Hepatic stellate cell (primary cell): ENCODE data around the gene WASF2.
"Not testable (repeated sequence)": the region's sequence is repeated elsewhere in the genome, so short reads cannot be mapped to it uniquely, and the experiment has no call there.

Source experiments
- DNase-seq: peaks from one replicate; pipeline ENCODE4 v3.0.0; 2011; ENCODE audit warnings: low spot score

The WASF2 gene

DNA sequence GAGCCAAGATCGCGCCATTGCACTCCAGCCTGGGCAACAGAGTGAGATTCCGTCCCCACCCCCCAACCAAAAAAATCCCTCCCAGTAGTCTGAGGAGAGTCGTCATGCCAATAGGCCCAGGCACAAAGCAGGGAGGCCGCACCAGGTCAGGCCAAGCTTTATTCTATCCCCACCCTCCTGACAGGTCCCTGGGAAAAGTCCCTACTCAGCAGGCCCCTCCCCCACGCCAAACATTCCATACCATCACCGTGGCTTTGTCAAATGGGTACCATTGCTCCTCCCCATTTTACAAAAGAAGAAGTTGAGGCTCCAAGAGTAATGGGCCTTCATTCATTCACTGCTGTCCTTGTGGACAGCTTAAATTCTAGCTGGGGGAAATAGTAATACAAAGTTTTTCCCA, 92.2 kb downstream of the WASF2 start:
- no peak for DNase-seq

DNA sequence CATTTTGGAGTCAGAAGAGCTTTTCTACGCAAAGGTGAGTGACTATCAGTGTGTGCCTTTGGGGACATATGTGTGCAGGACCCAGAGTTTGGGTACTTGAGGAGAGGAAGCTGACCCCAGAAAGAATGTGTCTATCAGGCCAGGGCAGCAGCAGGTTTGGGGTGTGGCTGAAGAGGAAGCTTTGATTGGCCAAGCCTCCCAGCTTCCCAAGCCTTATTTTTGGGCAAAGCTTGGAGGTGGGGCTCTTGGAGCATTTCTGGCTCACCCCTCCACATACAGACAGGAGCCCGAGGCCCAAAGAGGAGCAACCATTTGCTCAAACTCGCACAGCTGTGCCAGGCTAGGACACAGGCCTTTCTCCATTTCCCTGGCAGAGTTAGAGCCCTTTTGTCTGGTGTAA, 92.9 kb downstream of the WASF2 start:
- no peak for DNase-seq

- peak; percentile 86 for DNase-seq
Measured at GRCh38 chr1:27395441-27396195, 94.3 kb downstream of the WASF2 start.

GRCh38 chr1:27394925-27395324, 95.0 kb downstream of the WASF2 start:
- peak; percentile 69 for DNase-seq

GRCh38 chr1:27394282-27394658, 95.7 kb downstream of the WASF2 start:
- DNase-seq, result no peak

- no peak for DNase-seq
Measured at GRCh38 chr1:27393641-27394281, 96.2 kb downstream of the WASF2 start.

GRCh38 chr1:27392778-27393635, 97.0 kb downstream of the WASF2 start:
- DNase-seq, result no peak

- DNase-seq, result peak; percentile 98
Measured at GRCh38 chr1:27392096-27392777, 97.7 kb downstream of the WASF2 start, which contains the start of gene GPR3. Gene GPR3, plus strand, starts transcription at chr1:27392622. Its CDS starts 1,177 bp downstream, at chr1:27393799.

GRCh38 chr1:27391511-27392095, 98.4 kb downstream of the WASF2 start:
- DNase-seq, result no peak

- DNase-seq, result no peak
Measured at GRCh38 chr1:27388337-27389005, 101.5 kb downstream of the WASF2 start.

DNA sequence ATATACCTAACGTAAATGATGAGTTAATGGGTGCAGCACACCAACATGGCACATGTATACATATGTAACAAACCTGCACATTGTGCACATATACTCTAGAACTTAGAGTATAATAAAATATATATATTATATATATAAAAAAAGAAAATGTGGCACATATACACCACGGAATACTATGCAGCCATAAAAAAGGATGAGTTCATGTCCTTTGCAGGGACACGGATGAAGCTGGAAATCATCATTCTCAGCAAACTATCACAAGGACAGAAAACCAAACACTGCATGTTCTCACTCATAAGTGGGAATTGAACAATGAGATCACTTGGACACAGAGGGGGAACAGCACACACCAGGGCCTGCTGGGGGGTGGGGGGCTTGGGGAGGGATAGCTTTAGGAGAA, 105.2 kb downstream of the WASF2 start:
- not testable (repeated sequence) for DNase-seq

DNA sequence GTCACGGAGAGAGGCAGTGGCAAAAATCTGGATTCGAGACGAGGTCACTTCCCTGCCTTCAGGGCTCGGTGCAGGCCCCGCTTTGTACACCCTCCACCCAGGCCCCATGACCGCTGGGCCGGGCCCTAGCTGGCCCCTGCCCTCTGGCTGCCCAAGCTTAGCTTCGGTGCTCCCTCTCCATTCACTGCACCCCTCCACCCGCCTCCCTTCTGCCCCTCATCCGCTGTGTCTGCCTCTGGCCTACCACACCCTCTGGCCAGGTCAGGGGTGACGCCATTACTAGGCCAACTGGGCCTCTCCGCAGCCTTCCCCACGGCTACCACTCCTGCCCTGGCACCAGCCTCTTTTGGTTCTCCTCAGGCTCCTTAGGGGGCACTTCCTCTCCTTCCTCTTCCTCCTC, 106.3 kb downstream of the WASF2 start:
- no peak for DNase-seq

GRCh38 chr1:27383039-27383605, 106.8 kb downstream of the WASF2 start, which contains the start of gene CD164L2:
Gene CD164L2, minus strand, starts transcription at chr1:27383333. Its CDS starts 94 bp downstream, at chr1:27383239.
- DNase-seq, result no peak

DNA sequence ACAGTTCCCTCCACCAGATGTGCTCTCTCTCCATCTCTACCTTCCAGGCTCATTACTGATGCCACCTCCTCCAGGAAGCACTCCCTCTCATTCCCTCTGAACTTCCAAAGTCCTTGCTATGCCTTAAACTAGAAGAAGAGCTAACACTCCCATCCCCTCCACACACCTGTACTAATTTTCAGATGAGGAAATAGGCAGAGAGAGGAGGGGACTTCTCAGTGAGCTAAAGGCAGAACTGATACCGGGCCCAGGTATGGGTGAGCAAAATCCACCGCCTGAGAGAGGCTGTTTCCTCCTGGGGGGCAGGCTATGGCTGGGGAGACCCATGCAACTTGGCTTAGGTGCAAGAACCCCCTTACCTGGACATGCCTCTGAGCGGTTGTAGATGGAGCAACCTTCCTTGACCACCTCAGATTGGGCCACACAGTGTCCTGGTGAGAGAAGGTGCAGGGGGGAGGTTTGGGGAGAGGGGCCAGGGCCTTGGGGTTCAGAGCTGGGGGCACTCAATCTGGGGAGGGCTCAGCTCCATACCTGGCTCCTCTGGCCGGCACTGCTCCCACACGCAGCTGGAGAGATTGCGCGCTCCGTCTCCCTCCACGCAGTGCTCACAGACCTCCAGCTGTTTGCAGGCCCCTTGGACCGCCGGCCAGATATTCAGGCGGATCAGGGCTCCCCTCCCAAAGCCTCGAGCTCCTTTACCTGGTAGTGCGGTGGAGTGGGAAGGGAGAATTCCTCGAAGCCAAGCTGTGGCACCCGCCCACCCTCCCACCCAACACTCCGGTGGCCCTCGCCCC, 107.8 kb downstream of the WASF2 start:
- no peak for DNase-seq

GRCh38 chr1:27380766-27381733, 108.9 kb downstream of the WASF2 start:
- DNase-seq, result no peak

DNA sequence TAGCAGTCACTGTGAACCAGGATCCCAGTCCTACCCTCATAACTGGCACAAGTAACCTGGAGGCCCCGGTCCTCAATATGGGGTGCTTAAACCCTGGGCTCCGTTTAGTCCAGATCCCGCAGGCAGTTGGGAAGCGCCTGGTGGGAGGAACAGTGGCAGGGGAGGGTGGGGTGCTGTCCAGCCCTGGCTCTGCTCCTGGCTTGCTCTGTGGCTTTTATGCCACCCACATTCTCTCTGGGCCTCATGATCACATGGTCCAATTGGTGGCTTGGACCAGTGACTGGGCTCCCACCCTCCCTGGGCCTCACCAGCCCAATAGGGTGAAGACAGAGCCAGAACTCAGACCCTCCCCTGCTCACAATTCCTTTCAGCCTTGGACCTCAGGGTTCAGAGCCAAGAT, 109.7 kb downstream of the WASF2 start:
- no peak for DNase-seq

DNA sequence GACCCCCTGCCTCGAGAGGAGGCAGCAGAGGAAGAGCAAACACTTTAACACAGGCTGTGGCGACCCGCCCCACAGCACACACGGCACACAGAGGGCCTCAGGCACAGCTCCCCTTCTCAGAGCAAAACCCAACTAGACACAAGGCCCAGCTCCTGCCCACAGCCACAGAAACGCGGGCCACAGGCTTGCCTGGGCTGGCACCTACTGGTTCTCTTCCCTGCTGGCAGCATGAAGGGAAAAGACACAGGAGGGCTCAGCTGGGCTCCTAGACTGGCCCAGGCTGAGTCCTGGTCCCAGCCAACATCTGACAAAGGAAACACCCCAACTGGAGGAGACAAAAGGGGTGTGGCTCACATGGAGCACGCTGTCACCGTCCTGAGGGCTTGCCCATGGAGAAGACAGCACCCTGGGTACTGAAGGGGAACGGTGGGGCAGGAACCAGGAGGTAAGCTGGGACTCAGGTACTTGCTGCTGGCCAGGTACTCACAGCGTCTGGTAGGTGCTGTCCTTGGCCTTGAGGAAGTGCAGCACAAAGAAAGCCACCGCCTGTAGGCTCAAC, 110.3 kb downstream of the WASF2 start:
- no peak for DNase-seq

- DNase-seq, result no peak
Measured at GRCh38 chr1:27377760-27378495, 112.0 kb downstream of the WASF2 start.
